Stromal cell of bone marrow (primary cell): ENCODE measurements around the gene COG4.

ENCODE experiments used
- DNase-seq: peaks from one replicate; pipeline ENCODE4 v3.0.0-alpha.2; 2012; ENCODE audit warnings: low read depth

COG4 gene

GRCh38 chr16:70432723-70433457 lies 90.5 kb downstream of the COG4 start:
- no peak for DNase-seq

DNA sequence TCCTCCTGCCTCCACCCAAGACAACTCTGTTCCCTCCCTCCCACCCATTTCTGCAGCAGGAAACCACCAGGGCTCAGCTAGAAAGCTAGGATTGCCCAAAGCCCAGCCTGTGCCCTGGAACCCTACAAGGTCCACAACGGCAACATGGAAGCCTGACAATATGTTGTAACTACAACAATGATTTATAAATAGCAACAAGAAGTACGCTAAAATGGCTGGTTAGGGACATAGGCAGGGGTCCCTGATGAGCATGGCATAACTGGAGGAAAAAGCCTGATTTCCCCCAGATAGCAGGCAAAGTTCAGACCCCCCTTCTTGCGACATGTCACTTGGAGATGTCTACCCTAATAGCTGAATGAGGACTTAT lies 91.0 kb downstream of the COG4 start:
- no peak for DNase-seq

DNA sequence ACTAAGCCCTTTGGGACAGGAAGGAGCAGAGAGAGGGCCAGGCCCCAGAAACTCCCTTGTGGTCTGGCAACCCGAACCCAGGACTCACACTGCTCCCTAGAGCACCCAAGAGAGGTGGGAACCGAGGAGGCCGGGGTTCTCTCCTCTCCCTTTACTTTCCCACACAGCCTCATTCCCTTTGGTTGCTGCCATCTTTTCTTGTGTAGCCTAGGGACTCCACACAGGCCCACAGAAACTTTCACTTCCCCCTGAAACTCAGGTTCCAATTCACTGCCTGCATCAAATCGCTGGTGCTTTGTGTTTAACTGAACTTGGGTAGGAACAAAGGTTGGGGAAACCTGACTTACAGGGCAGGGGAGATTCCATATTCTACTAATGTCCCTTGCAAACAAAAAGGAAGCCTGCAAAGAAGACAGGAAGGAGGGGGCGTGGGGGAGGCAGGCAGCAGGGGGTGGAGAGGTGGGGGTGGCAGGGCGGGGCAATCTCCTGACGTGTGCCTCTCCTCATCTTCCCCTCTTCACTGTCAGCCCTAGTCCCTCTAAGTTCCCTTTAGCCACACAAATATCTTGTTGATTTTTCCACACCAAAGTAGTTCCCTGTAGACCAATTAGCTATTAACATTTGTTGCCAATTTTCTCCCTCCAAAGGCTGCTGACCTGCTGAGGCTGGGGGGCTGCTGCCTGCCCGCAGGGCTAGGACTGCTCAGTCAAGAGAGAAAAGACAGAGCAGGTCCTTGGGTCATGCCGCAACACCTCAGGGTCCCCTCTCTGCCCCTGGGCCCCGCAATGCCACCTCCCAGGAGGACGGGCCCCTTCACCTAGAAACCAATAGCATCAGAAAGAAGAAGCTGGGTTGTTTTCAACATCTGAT lies 92.5 kb downstream of the COG4 start:
- DNase-seq = no peak
